Stimulated activated effector memory CD8-positive, alpha-beta T cell treated with anti-CD3 and anti-CD28 coated beads, Interleukin-12 subunit alpha, Interleukin-12 subunit beta, amount 100 ng/mL, for 72 hours (primary cell): ENCODE results near the gene MALAT1.
"Not testable (repeated sequence)": the region's sequence is repeated elsewhere in the genome, so short reads cannot be mapped to it uniquely, and the experiment has no call there.

ENCODE experiments used
- ATAC-seq: fragments of 150-1000 bp; cut with Tn5 transposase; 2 replicates; pipeline ENCODE4 v1.10.0; 2021
- DNase-seq, 2 donors: peaks; one replicate each; pipeline ENCODE4 v3.0.0; 2021 to 2022; ENCODE audit warnings: low spot score in 2 of 2
- H3K27ac Mint-ChIP-seq: one replicate; pipeline ENCODE4 v1.8.0; 2022; ENCODE audit warnings: mild to moderate bottlenecking, mixed read lengths
- H3K36me3 Mint-ChIP-seq: one replicate; pipeline ENCODE4 v1.8.0; 2022; ENCODE audit warnings: mild to moderate bottlenecking, mixed read lengths
- H3K4me1 Mint-ChIP-seq: one replicate; pipeline ENCODE4 v1.8.0; 2022; ENCODE audit warnings: mixed read lengths
- H3K4me3 Mint-ChIP-seq: one replicate; pipeline ENCODE4 v1.8.0; 2022; ENCODE audit warnings: mild to moderate bottlenecking, mixed read lengths
- H3K9me3 Mint-ChIP-seq: one replicate; pipeline ENCODE4 v1.8.0; 2022; ENCODE audit warnings: mixed read lengths

MALAT1 gene

DNA sequence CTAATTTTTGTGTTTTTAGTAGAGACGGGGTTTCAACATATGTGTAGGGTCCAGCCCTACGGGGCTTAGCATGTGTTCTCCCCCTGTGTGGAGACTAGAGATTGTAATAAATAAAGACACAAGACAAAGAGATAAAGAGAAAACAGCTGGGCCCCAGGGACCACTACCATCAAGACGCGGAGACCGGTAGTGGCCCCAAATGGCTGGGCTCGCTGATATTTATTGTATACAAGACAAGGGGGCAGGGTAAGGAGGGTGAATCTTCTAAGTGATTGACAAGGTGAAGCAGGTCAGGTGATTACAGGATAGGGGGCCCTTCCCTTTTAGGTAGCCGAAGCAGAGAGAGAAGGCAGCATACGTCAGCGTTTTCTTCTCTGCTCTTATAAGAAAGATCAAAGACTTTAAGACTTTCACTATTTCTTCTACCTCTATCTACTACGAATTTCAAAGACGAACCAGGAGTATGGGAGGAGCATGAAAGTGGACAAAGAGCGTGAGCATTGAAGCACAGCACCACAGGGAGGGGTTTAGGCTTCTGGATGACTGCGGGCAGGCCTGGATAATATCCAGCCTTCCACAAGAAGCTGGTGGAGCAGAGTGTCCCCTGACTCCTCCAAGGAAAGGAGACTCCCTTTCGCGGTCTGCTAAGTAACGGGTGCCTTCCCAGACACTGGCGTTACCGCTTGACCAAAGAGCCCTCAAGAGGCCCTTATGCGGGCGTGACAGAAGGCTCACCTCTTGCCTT, 23.1 kb downstream of the MALAT1 start:
- H3K4me3 Mint-ChIP-seq: peak overlapping the region; percentile 84
- DNase-seq, H3K36me3 Mint-ChIP-seq, H3K27ac Mint-ChIP-seq, H3K9me3 Mint-ChIP-seq, ATAC-seq: not testable (repeated sequence)
- peaks cover 36% of the 10 kb centered on the region for H3K4me1 Mint-ChIP-seq

DNA sequence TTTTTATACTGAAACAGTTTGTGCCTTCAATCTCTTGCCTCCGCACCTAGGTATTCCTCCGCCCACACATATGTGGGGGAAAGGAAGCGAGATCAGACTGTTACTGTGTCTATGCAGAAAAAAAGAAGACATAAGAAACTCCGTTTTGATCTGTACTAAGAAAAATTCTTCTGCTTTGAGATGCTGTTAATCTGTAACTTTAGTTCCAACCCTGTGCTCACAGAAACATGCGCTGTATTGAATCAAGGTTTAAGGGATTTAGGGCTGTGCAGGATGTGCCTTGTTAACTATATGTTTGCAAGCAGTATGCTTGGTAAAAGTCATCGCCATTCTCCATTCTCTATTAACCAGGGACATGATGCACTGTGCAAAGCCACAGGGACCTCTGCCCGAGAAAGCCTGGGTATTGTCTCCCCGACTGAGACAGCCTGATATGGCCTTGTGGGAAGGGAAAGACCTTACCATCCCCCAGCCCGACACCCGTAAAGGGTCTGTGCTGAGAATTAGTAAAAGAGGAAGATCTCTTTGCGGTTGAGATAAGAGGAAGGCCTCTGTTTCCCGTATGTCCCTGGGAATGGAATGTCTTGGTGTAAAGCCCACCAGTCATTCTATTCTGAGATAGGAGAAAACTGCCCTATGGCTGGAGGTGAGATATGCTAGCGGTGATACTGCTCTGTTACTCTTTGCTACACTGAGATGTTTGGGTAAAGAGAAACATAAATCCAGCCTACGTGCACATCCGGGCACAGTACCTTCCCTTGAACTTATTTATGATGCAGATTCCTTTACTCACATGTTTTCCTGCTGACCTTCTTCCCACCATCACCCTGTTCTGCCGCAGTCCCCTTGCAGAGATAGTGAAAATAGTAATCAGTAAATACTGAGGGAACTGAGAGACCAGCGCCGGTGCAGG, 24.1 kb downstream of the MALAT1 start:
- ATAC-seq, DNase-seq, H3K9me3 Mint-ChIP-seq: not testable (repeated sequence)
- Mint-ChIP-seq H3K4me3 (peak overlapping the region; percentile 84), H3K4me1 (peaks cover 40% of the 10 kb centered on the region), H3K36me3 (peaks cover 12% of the 10 kb centered on the region), H3K27ac (peak overlapping the region; percentile 55)

DNA sequence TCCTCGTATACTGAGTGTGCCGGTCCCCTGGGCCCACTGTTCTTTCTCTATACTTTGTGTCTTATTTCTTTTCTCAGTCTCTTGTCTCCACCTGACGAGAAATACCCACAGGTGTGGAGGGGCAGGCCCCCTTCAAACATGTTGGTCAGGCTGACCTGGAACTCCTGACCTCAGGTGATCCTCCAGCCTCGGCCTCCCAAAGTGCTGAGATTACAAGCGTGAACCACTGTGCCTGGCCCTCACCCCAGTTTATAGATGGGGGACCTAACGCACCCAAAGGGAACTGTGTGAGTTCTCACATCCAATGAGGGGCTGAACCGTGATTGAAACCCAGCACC, 24.8 kb downstream of the MALAT1 start:
- H3K4me1 Mint-ChIP-seq: peaks cover 41% of the 10 kb centered on the region

DNA sequence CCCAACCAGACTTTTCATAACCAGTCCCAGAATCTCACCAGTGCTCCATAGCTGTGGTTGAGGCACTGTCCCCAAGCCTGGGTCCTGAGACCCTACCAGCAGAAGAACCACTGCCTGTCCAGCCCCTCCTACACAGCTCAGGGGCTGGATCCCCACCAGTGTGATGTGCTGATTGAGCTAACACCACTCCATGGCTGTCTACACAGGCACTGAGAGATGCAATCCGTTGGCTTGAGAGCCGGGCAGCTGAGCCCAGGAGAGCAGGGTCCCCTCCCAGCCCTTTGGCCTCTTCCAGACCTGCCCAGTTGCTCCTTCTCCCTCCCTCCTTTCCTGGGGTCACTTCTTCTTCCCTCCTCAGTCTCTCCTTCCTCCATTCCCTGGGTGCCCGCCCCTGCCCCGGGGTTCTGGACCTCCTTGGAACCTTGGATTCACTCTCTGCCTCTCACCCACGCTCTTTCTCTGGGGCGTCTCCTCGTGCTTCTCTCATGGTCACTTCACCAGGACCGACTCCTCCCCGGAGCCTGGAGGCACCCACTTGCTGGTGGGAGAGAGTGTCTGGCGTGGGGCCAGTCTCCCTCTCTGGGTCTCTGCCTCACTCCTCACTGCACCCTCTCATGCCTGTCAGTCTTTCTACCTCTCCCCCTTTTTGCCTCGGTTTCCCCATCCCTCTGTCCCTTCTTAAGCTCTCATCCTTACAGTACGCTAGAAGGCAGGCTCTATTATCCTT, 25.3 kb downstream of the MALAT1 start:
- Mint-ChIP-seq H3K36me3 (peaks cover 24% of the 10 kb centered on the region), H3K27ac (peak overlapping the region; percentile 88), H3K9me3 (no peaks in the 10 kb centered on the region), H3K4me3 (peak overlapping the region; percentile 84), H3K4me1 (peaks cover 46% of the 10 kb centered on the region)
- ATAC-seq (peak; percentile 35), DNase-seq (no peak)

More for the DNA sequence above, 24.8 kb downstream of the MALAT1 start:
- H3K9me3 Mint-ChIP-seq, ATAC-seq, DNase-seq: not testable (repeated sequence)
- Mint-ChIP-seq H3K4me3 (peak overlapping the region; percentile 84), H3K36me3 (peaks cover 18% of the 10 kb centered on the region), H3K27ac (peak overlapping the region; percentile 55)

DNA sequence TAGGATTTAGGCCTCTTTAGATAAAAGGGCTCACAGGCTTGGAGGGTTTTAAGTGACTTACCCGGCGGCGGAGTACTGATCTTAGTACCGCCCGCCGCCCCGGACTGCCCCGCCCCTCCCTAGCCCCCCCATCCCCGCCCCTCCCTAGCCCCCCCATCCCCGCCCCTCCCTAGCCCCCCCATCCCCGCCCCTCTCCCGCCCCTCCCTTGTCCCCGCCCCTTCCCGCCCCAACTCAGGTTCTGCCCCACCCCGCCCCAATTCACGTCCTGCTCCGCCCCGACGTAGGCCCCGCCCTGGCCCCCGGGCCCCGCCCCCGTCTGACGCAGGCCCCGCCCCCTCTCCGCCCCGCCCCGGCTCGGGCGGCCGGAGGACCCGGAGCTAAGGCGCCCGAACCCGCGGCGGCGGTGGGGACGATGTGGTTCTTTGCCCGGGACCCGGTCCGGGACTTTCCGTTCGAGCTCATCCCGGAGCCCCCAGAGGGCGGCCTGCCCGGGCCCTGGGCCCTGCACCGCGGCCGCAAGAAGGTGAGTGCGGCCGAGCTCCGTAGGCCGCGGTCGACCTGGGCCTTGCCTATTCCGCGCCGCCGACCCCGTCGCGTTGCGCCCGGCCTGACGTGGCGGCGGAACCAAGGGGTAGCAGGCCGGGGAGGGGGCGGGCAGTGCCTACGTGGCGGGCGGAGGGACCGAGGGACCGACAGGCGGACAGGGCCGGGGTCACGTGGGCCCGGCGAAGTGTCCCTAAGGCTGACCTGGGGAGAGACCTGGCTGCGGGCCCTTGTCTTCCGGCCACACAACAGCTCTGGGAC, 26.1 kb downstream of the MALAT1 start, which contains the start of gene SCYL1:
SCYL1 (plus strand) TSS at position 343 of the 805 bp plus-strand sequence; CDS start at position 414, 71 bp downstream.
- Mint-ChIP-seq H3K36me3 (peaks cover 25% of the 10 kb centered on the region), H3K9me3 (no peaks in the 10 kb centered on the region), H3K27ac (peak within 1 kb of the TSS; percentile 90), H3K4me1 (peaks cover 46% of the 10 kb centered on the region), H3K4me3 (peak within 1 kb of the TSS; percentile 84)
- ATAC-seq: peak; percentile 87
- DNase-seq: peak; percentile 74 to 86

DNA sequence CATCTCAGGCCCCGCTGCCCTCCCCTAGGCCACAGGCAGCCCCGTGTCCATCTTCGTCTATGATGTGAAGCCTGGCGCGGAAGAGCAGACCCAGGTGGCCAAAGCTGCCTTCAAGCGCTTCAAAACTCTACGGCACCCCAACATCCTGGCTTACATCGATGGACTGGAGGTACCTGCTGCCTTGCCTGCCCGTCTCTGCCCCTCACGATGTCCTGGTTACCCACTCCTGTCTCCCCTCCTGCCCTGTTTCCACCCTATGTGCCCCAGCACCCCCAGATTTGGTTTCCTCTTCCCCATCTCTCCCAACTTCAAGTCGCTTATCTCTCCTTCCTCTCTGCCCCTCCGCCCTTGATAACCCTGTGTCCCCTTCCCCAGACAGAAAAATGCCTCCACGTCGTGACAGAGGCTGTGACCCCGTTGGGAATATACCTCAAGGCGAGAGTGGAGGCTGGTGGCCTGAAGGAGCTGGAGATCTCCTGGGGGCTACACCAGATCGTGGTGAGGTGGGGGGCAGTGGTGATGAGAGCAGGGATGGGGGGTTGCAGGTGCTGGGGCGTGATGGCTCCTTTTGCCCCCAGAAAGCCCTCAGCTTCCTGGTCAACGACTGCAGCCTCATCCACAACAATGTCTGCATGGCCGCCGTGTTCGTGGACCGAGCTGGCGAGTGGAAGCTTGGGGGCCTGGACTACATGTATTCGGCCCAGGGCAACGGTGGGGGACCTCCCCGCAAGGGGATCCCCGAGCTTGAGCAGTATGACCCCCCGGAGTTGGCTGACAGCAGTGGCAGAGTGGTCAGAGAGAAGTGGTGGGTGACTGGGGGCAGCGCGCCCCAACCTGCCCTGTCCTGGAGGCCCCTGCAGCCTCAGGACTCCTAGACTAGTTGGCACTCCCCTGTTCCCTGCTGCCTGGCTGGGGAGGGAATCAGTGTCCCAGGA, 27.0 kb downstream of the MALAT1 start:
- DNase-seq (no peak), ATAC-seq (no peak)
- Mint-ChIP-seq H3K27ac (peak overlapping the region; percentile 90), H3K9me3 (no peaks in the 10 kb centered on the region), H3K4me1 (peaks cover 46% of the 10 kb centered on the region), H3K36me3 (peaks cover 34% of the 10 kb centered on the region), H3K4me3 (peak overlapping the region; percentile 84)

DNA sequence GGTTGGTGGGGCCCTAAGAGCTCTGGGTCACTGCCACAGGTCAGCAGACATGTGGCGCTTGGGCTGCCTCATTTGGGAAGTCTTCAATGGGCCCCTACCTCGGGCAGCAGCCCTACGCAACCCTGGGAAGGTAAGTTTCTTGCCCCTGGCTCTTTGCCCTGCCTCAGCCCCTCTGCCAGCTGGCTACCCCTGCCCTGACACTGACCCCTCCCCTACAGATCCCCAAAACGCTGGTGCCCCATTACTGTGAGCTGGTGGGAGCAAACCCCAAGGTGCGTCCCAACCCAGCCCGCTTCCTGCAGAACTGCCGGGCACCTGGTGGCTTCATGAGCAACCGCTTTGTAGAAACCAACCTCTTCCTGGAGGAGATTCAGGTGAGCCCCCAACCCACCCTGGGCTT, 27.9 kb downstream of the MALAT1 start:
- peak overlapping the region; percentile 84 for H3K4me3 Mint-ChIP-seq
- H3K9me3 Mint-ChIP-seq: no peaks in the 10 kb centered on the region
- DNase-seq (no peak), ATAC-seq (no peak)
- H3K27ac Mint-ChIP-seq: peak overlapping the region; percentile 26
- peaks cover 43% of the 10 kb centered on the region for H3K36me3 Mint-ChIP-seq
- H3K4me1 Mint-ChIP-seq: peaks cover 46% of the 10 kb centered on the region

DNA sequence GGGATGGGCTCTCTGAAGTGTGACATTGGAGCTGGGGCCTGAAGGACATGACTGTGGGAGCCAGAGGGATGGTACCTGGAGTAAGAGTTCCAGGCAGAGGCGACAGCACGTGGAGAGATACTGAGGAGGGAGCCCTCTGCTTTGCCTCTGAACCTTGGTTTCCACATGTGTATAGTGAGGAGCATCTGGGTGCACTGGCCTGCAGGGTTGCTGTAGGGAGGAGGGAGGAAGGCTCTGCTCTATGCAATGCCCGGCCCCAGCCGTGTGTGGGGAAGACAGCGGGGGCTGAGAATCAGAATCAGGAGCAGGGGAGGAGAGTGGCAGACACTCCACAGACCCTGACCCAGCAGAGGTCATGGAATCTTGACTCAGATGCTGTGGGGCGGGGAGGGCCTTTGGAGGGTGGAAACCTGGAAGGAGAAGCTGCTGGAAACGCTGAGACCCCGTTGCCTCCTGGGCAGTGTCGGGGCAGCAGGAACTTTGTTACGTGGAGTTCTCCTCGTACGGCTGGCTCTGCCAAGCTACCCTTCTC, 30.0 kb downstream of the MALAT1 start:
- Mint-ChIP-seq H3K27ac (peak overlapping the region; percentile 5), H3K4me1 (peaks cover 29% of the 10 kb centered on the region), H3K4me3 (no peak overlapping the region), H3K36me3 (peaks cover 64% of the 10 kb centered on the region), H3K9me3 (no peaks in the 10 kb centered on the region)
- DNase-seq: no peak
- no peak for ATAC-seq

DNA sequence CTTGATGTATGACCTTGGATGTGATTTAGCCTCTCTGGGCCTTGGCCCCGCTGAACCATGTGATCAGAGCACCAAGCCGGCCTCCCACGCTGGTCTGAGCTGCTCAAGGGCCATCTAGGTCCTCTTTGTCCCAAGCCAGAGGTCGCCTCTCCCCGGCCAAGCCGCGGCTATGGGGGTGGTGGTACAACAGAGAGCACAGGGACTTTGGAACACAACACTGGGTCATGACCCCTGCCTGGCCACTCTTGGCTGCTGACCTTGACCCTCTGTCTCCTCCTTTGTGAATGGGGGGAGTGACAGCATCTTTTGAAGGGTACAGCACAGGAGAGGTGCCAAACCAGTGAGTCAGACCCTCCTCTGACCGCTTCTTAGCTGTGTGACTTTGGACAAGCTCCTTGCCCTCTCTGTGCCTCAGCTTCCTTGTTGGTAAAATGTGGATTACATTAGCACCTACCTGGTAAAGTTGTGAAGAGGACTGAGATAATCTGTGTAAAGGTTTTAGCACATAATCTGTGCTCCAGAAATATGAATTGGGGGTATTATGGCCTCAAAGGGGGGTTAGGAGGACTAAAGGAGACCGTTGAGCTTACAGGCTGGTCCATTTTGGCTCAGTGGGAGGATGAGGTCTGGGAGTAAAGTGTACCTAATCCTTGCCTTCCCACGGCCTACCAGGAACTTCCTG, 30.8 kb downstream of the MALAT1 start:
- DNase-seq (no peak), ATAC-seq (no peak)
- Mint-ChIP-seq H3K4me3 (no peak overlapping the region), H3K27ac (peak overlapping the region; percentile 78), H3K9me3 (no peaks in the 10 kb centered on the region), H3K36me3 (peaks cover 71% of the 10 kb centered on the region), H3K4me1 (peaks cover 27% of the 10 kb centered on the region)

DNA sequence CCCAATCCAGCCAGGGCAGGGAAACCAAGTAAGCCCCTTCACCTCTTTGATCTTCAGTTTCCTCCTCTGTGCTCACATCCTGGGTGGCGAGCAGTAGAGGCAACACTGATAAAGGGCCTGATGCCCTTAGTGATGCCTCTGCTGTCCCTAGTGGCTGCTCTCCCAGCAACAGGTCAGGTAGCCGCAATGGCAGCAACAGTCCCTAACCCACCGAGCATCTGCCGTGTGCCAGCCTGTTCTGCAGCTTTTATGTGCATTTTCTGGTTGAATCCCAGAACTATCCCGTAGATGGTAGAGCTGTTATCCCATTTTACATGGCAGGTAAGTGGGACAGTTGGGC, 31.3 kb downstream of the MALAT1 start:
- Mint-ChIP-seq H3K36me3 (peaks cover 76% of the 10 kb centered on the region), H3K9me3 (no peaks in the 10 kb centered on the region), H3K4me3 (no peak overlapping the region), H3K27ac (peak overlapping the region; percentile 78), H3K4me1 (peaks cover 27% of the 10 kb centered on the region)
- DNase-seq (no peak), ATAC-seq (peak; percentile 58)

DNA sequence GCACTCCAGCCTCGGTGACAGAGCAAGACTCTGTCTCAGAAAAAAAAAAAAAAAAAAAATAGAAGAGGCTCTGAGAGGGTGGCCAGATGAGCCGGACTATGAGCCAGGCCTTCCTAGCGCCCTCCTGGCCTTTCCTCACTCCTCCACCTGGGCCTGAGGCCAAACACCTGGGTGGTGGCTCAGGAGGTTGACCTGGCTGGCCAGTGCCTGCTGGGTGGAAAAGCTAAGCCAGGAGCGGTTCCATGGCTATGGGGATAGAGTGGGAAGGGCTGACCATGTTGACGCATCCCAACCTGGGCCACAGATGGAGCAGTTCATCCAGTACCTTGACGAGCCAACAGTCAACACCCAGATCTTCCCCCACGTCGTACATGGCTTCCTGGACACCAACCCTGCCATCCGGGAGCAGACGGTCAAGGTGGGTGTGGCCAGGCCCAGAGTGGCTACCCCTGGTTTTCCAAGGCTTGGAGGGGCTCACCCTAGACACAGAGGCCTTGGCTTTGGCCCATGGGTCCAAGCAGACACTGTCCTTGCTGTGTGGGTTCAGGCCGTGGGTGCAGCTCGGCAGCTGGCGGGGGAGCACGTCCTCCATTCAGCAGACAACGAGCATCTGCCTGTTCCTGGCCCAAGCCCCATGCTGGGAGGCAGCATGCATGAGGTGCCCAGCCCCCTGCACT, 33.7 kb downstream of the MALAT1 start:
- Mint-ChIP-seq H3K4me3 (no peak overlapping the region), H3K4me1 (peaks cover 12% of the 10 kb centered on the region), H3K36me3 (peaks cover 88% of the 10 kb centered on the region), H3K27ac (no peak overlapping the region), H3K9me3 (no peaks in the 10 kb centered on the region)
- DNase-seq (no peak), ATAC-seq (no peak)

DNA sequence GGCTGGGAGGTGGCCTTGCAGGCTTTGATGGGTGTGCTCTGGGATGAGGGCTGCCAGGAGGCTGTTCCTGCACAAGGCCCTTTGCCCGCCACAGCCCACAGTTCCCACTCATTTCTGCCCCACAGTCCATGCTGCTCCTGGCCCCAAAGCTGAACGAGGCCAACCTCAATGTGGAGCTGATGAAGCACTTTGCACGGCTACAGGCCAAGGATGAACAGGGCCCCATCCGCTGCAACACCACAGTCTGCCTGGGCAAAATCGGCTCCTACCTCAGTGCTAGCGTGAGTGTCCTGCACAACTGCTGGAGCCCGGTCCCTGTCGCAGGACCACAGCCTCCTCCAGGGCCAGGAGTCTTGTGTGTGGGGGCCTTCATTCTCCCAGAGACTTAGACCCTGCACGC, 36.3 kb downstream of the MALAT1 start:
- no peak overlapping the region for H3K4me3 Mint-ChIP-seq
- peaks cover 6% of the 10 kb centered on the region for H3K4me1 Mint-ChIP-seq
- ATAC-seq: no peak
- H3K9me3 Mint-ChIP-seq: no peaks in the 10 kb centered on the region
- peaks cover 93% of the 10 kb centered on the region for H3K36me3 Mint-ChIP-seq
- peak overlapping the region; percentile 76 for H3K27ac Mint-ChIP-seq
- DNase-seq: no peak
